ENCODE measurements around the gene TSC2.

- TF ChIP-seq POLR2AphosphoS5 (IDR thresholded peaks at IDR 0.05) (no peak), CTCF (IDR thresholded peaks at IDR 0.05) (no peak), EP300 (IDR thresholded peaks at IDR 0.05) (no peak), POLR2A (IDR thresholded peaks at IDR 0.05) (no peak)
Measured at GRCh38 chr16:2026461-2027023, 21.2 kb upstream of the TSC2 start, which contains the start of gene NHERF2.
